A673 (cell line): ENCODE data around the gene PABPN1L. TPM values are rescaled to one million over a fixed set of nuclear protein-coding genes. Genes with fewer than 3 reads are reported as not detected.

Experiments used
- BruUV-seq: library from RNA; stranded (reverse); fragments of 400-500 nt; replicated peaks from 2 replicates; lab custom pipeline; 2021; lab: Mats Ljungman, UMichigan
- CTCF ChIA-PET: fragments of 300-600 bp; sonication (Branson Sonifier 250); formaldehyde crosslinking; loops from one replicate; lab custom pipeline; 2022; ENCODE audit warnings: antibody characterized with exemption; lab: Charles Lee
- POLR2A ChIA-PET: fragments of 300-600 bp; sonication (Branson Sonifier 250); formaldehyde crosslinking; loops from one replicate; lab custom pipeline; 2022; ENCODE audit warnings: antibody characterized with exemption; ENCODE audit not compliant: low non-redundant PET; lab: Charles Lee
- DNase-seq: peaks from one replicate; pipeline ENCODE4 v3.0.0-alpha.2; 2015; ENCODE audit warnings: low spot score
- H3K27ac ChIP-seq: fragments of 200-600 bp; sonication (generic); 2 replicates; pipeline ENCODE4 v1.5.1; 2016; ENCODE audit warnings: mixed run types, low read depth, mild to moderate bottlenecking, mixed read lengths, antibody characterized with exemption, low read length; ENCODE audit not compliant: poor library complexity, severe bottlenecking
- H3K27me3 ChIP-seq: fragments of 200-600 bp; sonication (generic); replicated peaks from 2 replicates; pipeline ENCODE4 v1.6.1; 2017; ENCODE audit warnings: mixed run types, low read depth, mild to moderate bottlenecking, mixed read lengths, antibody characterized with exemption, low read length; ENCODE audit not compliant: insufficient read depth, poor library complexity
- H3K36me3 ChIP-seq: fragments of 200-600 bp; sonication (generic); 2 replicates; pipeline ENCODE4 v1.6.1; 2016; ENCODE audit warnings: mixed run types, mild to moderate bottlenecking, mixed read lengths, antibody characterized with exemption, low read length; ENCODE audit not compliant: insufficient read depth, poor library complexity, severe bottlenecking
- H3K4me1 ChIP-seq: fragments of 200-600 bp; sonication (generic); 2 replicates; pipeline ENCODE4 v1.6.1; 2017; ENCODE audit warnings: mixed run types, mild to moderate bottlenecking, mixed read lengths, antibody characterized with exemption, low read length; ENCODE audit not compliant: insufficient read depth, poor library complexity, severe bottlenecking
- H3K4me3 ChIP-seq: fragments of 200-600 bp; sonication (generic); 2 replicates; pipeline ENCODE4 v1.5.1; 2016; ENCODE audit warnings: low read depth, mixed run types, mild to moderate bottlenecking, mixed read lengths, low read length; ENCODE audit not compliant: poor library complexity, severe bottlenecking
- H3K9me3 ChIP-seq: fragments of 200-600 bp; sonication (generic); 2 replicates; pipeline ENCODE4 v1.6.1; 2016; ENCODE audit warnings: mixed run types, low read depth, mild to moderate bottlenecking, mixed read lengths, antibody characterized with exemption, low read length; ENCODE audit not compliant: poor library complexity, severe bottlenecking
- CTCF ChIP-seq: fragments of 300-800, 200-600 bp; sonication (generic); conservative IDR thresholded peaks from 2 replicates; pipeline ENCODE4 v1.5.1; 2017; ENCODE audit warnings: low read depth, mild to moderate bottlenecking, antibody characterized with exemption, low read length, moderate library complexity, mixed read lengths
- EZH2 ChIP-seq: fragments of 200-600 bp; sonication (generic); IDR thresholded peaks from 2 replicates; pipeline ENCODE4 v1.6.1; 2017; ENCODE audit warnings: borderline replicate concordance, low read depth, mild to moderate bottlenecking, mixed read lengths, antibody characterized with exemption, low read length; ENCODE audit not compliant: poor library complexity, severe bottlenecking
- intact Hi-C: fragments of 100-400 bp; cut with micrococcal nuclease; formaldehyde crosslinking; loops from one replicate; pipeline ENCODE4 v1.10.0; 2022; ENCODE audit not compliant: unreplicated experiment
- total RNA-seq: library from RNA; stranded (reverse); gene quantifications from 2 replicates; pipeline ENCODE4 v1.2.3, GENCODE V29; 2021

PABPN1L gene
- total RNA-seq, 1 experiment from 2014 or later = not detected

- DNase-seq = no peak
- no peak overlapping the region for H3K4me3 ChIP-seq
- no peak overlapping the region for H3K27ac ChIP-seq
- TF ChIP-seq EZH2 = no peak
- no peak for TF ChIP-seq CTCF
- H3K36me3 ChIP-seq = no peaks in the 10 kb centered on the region
- no TSS peak for BruUV-seq
- intact Hi-C loops = no loop called here
- no peaks in the 10 kb centered on the region for H3K4me1 ChIP-seq
- H3K27me3 ChIP-seq = no peaks in the 10 kb centered on the region
- H3K9me3 ChIP-seq = no peaks in the 10 kb centered on the region
- CTCF ChIA-PET = no interaction called here
- POLR2A ChIA-PET = no interaction called here
Measured at GRCh38 chr16:88841521-88842307, 24.7 kb downstream of the PABPN1L start.

GRCh38 chr16:88840600-88841215 is 25.8 kb downstream of the PABPN1L start:
- no peak for DNase-seq
- Histone ChIP-seq H3K27ac (no peak overlapping the region), H3K36me3 (no peaks in the 10 kb centered on the region), H3K27me3 (no peaks in the 10 kb centered on the region), H3K9me3 (no peaks in the 10 kb centered on the region), H3K4me3 (no peak overlapping the region), H3K4me1 (no peaks in the 10 kb centered on the region)
- no peak for TF ChIP-seq CTCF
- TF ChIP-seq EZH2 = no peak
- ChIA-PET CTCF (interaction anchor here (0.5 kb wide), 1 partner anchor 103 kb away, joined by 3 read pairs; no protein-coding TSS in a partner anchor), POLR2A (no interaction called here)
- no TSS peak for BruUV-seq
- intact Hi-C loops = no loop called here

- no peak overlapping the region for H3K27ac ChIP-seq
Measured at GRCh38 chr16:88839745-88840599, 26.5 kb downstream of the PABPN1L start.

More at GRCh38 chr16:88839745-88840599, 26.5 kb downstream of the PABPN1L start:
- POLR2A ChIA-PET = no interaction called here
- Histone ChIP-seq H3K36me3 (peaks cover 3% of the 10 kb centered on the region), H3K4me3 (no peak overlapping the region), H3K27me3 (no peaks in the 10 kb centered on the region), H3K4me1 (no peaks in the 10 kb centered on the region), H3K9me3 (no peaks in the 10 kb centered on the region)
- intact Hi-C loops = no loop called here
- CTCF ChIA-PET = no interaction called here
- no peak for DNase-seq
- no peak for TF ChIP-seq EZH2
- TF ChIP-seq CTCF = no peak
- no TSS peak for BruUV-seq
